Sigmoid colon (tissue), 3 donors: ENCODE results near the gene AMACR.

ENCODE experiments used
- CTCF ChIP-seq, 4 experiments: fragments of 450-650 bp in 3 of 4; fragments of 200-600 bp in 1 of 4; IDR thresholded peaks; one replicate each; pipeline ENCODE4 v1.5.1; 2016 to 2019; ENCODE audit warnings: antibody characterized with exemption in 4 of 4, mild to moderate bottlenecking in 3 of 4, moderate library complexity in 2 of 4
- POLR2A ChIP-seq, 2 donors: fragments of 450-650 bp; IDR thresholded peaks; one replicate each; pipeline ENCODE4 v1.6.1; 2016; ENCODE audit warnings: antibody characterized with exemption in 2 of 2, mild to moderate bottlenecking in 2 of 2, moderate library complexity in 2 of 2

GRCh38 chr5:34020726-34021125, 12.9 kb upstream of the AMACR start:
- TF ChIP-seq POLR2A (IDR thresholded peaks at IDR 0.05): no peak
- TF ChIP-seq CTCF (IDR thresholded peaks at IDR 0.05): no peak
